BJ (cell line): ENCODE measurements around the gene HMX1. TPM values are rescaled to one million over a fixed set of nuclear protein-coding genes. Genes with fewer than 3 reads are reported as not detected.

Experiments used
- CTCF ChIA-PET: fragments of 350-600 bp; formaldehyde crosslinking; extraction: SDS; loops from one replicate; lab custom pipeline; 2021; ENCODE audit warnings: antibody characterized with exemption, inconsistent platforms; lab: Yijun Ruan, JAX
- POLR2A ChIA-PET: fragments of 300-600 bp; sonication (Branson Sonifier 250); formaldehyde crosslinking; extraction: SDS; loops from one replicate; lab custom pipeline; 2021; ENCODE audit warnings: antibody characterized with exemption; lab: Charles Lee
- DNase-seq: peaks from one replicate; pipeline ENCODE4 v3.0.0-alpha.2; 2011; ENCODE audit warnings: low read depth
- H3K27me3 ChIP-seq: 2 replicates; pipeline ENCODE4 v1.6.0; 2011; ENCODE audit warnings: low read length; ENCODE audit not compliant: control insufficient read depth, insufficient read depth
- H3K36me3 ChIP-seq: 2 replicates; pipeline ENCODE4 v1.5.1; 2011; ENCODE audit warnings: low read length; ENCODE audit not compliant: control insufficient read depth, insufficient read depth
- H3K4me3 ChIP-seq: 2 replicates; pipeline ENCODE4 v1.5.1; 2011; ENCODE audit warnings: low read depth, mild to moderate bottlenecking, control low read depth, low read length
- CTCF ChIP-seq: IDR thresholded peaks from 2 replicates; pipeline ENCODE4 v1.5.1; 2011; ENCODE audit warnings: low read depth, mild to moderate bottlenecking, control low read depth, inconsistent platforms, low read length, moderate library complexity; ENCODE audit not compliant: insufficient read depth
- polyA plus RNA-seq: library from polyadenylated mRNA; depleted of rRNA; stranded (reverse); fragments of >200 nt; gene quantifications from 2 replicates; pipeline ENCODE4 v1.2.3, GENCODE V29; 2011

HMX1 gene
- polyA plus RNA-seq, 1 experiment: not detected

GRCh38 chr4:8860892-8861575 is 10.6 kb downstream of the HMX1 start:
- TF ChIP-seq CTCF: no peak
- H3K4me3 ChIP-seq: no peak overlapping the region
- no peaks in the 10 kb centered on the region for H3K36me3 ChIP-seq
- POLR2A ChIA-PET: no interaction called here
- CTCF ChIA-PET: interaction anchor here (1.1 kb wide), 1 partner anchor 25 kb away, joined by 3 read pairs; no protein-coding TSS in a partner anchor
- peaks cover 64% of the 10 kb centered on the region for H3K27me3 ChIP-seq
- DNase-seq: no peak

GRCh38 chr4:8860096-8860891 is 11.3 kb downstream of the HMX1 start:
- POLR2A ChIA-PET: no interaction called here
- DNase-seq: no peak
- peaks cover 69% of the 10 kb centered on the region for H3K27me3 ChIP-seq
- no peaks in the 10 kb centered on the region for H3K36me3 ChIP-seq
- TF ChIP-seq CTCF: no peak
- no peak overlapping the region for H3K4me3 ChIP-seq
- CTCF ChIA-PET: interaction anchor here (1.1 kb wide), 1 partner anchor 26 kb away, joined by 3 read pairs; no protein-coding TSS in a partner anchor

GRCh38 chr4:8859550-8860095 is 12.0 kb downstream of the HMX1 start:
- no peak for DNase-seq
- ChIA-PET CTCF (interaction anchor here (0.8 kb wide), 1 partner anchor 9 kb away, joined by 3 read pairs; no protein-coding TSS in a partner anchor), POLR2A (no interaction called here)
- H3K36me3 ChIP-seq: no peaks in the 10 kb centered on the region
- H3K4me3 ChIP-seq: no peak overlapping the region
- peaks cover 68% of the 10 kb centered on the region for H3K27me3 ChIP-seq
- no peak for TF ChIP-seq CTCF

GRCh38 chr4:8858701-8859210 is 12.9 kb downstream of the HMX1 start:
- no peaks in the 10 kb centered on the region for H3K36me3 ChIP-seq
- peaks cover 66% of the 10 kb centered on the region for H3K27me3 ChIP-seq
- POLR2A ChIA-PET: no interaction called here
- TF ChIP-seq CTCF: no peak
- DNase-seq: no peak
- no peak overlapping the region for H3K4me3 ChIP-seq
- CTCF ChIA-PET: interaction anchor here (0.8 kb wide), 1 partner anchor 9 kb away, joined by 3 read pairs; no protein-coding TSS in a partner anchor
